K562 (cell line): ENCODE results near the gene PLCB4. TPM values are rescaled to one million over a fixed set of nuclear protein-coding genes. Genes with fewer than 3 reads are reported as not detected.

Experiments
- FOXO4 ChIP-seq: fragments of 450-650 bp; formaldehyde crosslinking; IDR thresholded peaks from 2 replicates; pipeline ENCODE4 v1.4.0; 2020; ENCODE audit warnings: mild to moderate bottlenecking, moderate library complexity
- SRSF1 ChIP-seq: fragments of 200-400 bp; formaldehyde crosslinking; IDR thresholded peaks from 2 replicates; pipeline ENCODE4 v1.6.1; 2017; ENCODE audit warnings: mild to moderate bottlenecking, low read depth, low read length, moderate library complexity
- UBTF ChIP-seq, 2 experiments: IDR thresholded peaks; 2 replicates each; pipeline ENCODE4 v1.6.1; 2012; ENCODE audit warnings: improper control_type of control experiment in 2 of 2, low read depth in 2 of 2, low read length in 2 of 2, borderline replicate concordance in 1 of 2
- ZNF318 ChIP-seq, 2 experiments: fragments of 450-650 bp; IDR thresholded peaks; 2 replicates each; pipeline ENCODE4 v1.6.1; 2016; ENCODE audit warnings: mild to moderate bottlenecking in 2 of 2, borderline replicate concordance in 1 of 2, low read depth in 1 of 2, moderate library complexity in 1 of 2
- ZNF518B ChIP-seq: fragments of 250-450 bp; sonication (Bioruptor Pico); IDR thresholded peaks from 2 replicates; pipeline ENCODE4 v1.5.0; 2021; ENCODE audit warnings: mild to moderate bottlenecking, moderate library complexity
- polyA plus RNA-seq, 8 experiments: library from polyadenylated mRNA; depleted of rRNA in 4 of 8; stranded (reverse) in 5 of 8; unstranded in 3 of 8; fragments of >200 nt; fragmentation: Nextera tagmentation in 2 of 8; fragmentation: Illumina TruSeq in 1 of 8; extraction: Ambion mirVana in 2 of 8; extraction: Trizol in 1 of 8; gene quantifications; 2 replicates each; pipeline versions ENCODE4 v1.2.1 to v1.2.3, GENCODE V29; 2011 to 2014; ENCODE audit warnings: inconsistent platforms in 1 of 8, missing spikeins in 1 of 8
- total RNA-seq, 7 experiments: library from RNA; depleted of rRNA in 6 of 7; stranded (reverse); fragments of >200 nt in 6 of 7; fragmentation: Illumina TruSeq in 2 of 7; extraction: Trizol in 2 of 7; gene quantifications; 2 replicates each; pipeline versions ENCODE4 v1.2.1 to v1.2.3, GENCODE V29; 2011 to 2021; ENCODE audit warnings: low replicate concordance in 1 of 7

PLCB4 gene
- total and polyA plus RNA-seq, 9 of the 15 experiments (the other 6 are each of a cell fraction or from before 2014, with no cell fraction given): 0.20 to 2.9 (median 0.52) TPM

- TF ChIP-seq ZNF518B (CRISPR knock-in tag): no peak
- TF ChIP-seq UBTF (IDR thresholded peaks at IDR 0.05; ENCODE audit: borderline replicate concordance in 1 of 2, low read depth in 2 of 2, low read length in 2 of 2): no peak
- TF ChIP-seq FOXO4 (CRISPR knock-in tag): no peak
- no peak for TF ChIP-seq ZNF318 (IDR thresholded peaks at IDR 0.05; ENCODE audit: borderline replicate concordance in 1 of 2, low read depth in 1 of 2)
- TF ChIP-seq SRSF1: no peak
These were observed 237.6 kb downstream of the PLCB4 start (continued) for GRCh38 chr20:9306521-9306920.
